ENCODE measurements around the gene CHN1. TPM values are rescaled to one million over a fixed set of nuclear protein-coding genes. Genes with fewer than 3 reads are reported as not detected.

The CHN1 gene
- total RNA-seq, 2 experiments from 2014 or later, result 1.7 to 4.5 TPM

GRCh38 chr2:174888146-174888545 is 117.0 kb downstream of the CHN1 start:
- CTCF ChIA-PET, result interaction anchor here (0.7 to 1.0 kb wide), 2 partner anchors 23 to 190 kb away, joined by 3 to 4 read pairs; no protein-coding TSS in a partner anchor
- H3K4me3 Mint-ChIP-seq, result no peak overlapping the region
- H3K36me3 Mint-ChIP-seq, result peaks cover 4% of the 10 kb centered on the region
- ATAC-seq, result no peak
- no peaks in the 10 kb centered on the region for H3K27me3 Mint-ChIP-seq
- H3K9me3 Mint-ChIP-seq (ENCODE audit: low read depth), result no peaks in the 10 kb centered on the region
- no peak for DNase-seq
- no peak overlapping the region for H3K27ac Mint-ChIP-seq
- H3K4me1 Mint-ChIP-seq, result peaks cover 7% of the 10 kb centered on the region

- Mint-ChIP-seq H3K36me3 (no peaks in the 10 kb centered on the region), H3K27ac (no peak overlapping the region), H3K9me3 (ENCODE audit: low read depth) (no peaks in the 10 kb centered on the region), H3K27me3 (no peaks in the 10 kb centered on the region), H3K4me1 (no peaks in the 10 kb centered on the region), H3K4me3 (no peak overlapping the region)
- CTCF ChIA-PET, result no interaction called here
- no peak for ATAC-seq
- DNase-seq, result no peak
Measured at GRCh38 chr2:174882416-174882815, 122.8 kb downstream of the CHN1 start.

DNA sequence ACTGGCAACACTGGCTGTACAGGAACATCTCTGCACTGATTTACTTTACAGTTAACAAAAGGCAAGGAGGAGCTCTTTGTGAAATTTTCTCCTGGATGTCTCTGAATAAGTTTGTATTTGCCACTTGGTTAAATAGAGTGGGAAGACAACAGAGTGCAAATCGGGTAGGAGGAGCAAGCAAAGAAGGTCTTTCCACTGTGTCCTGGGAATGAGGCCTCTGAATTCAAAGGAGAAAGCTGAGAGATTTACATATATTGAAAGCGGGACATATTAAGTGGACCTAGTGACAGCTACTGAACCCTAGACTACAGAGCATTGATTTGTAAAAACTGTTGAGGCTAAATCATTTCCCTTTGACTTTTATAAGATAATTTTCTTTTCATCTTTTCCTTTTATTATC is 123.5 kb downstream of the CHN1 start:
- CTCF ChIA-PET, result no interaction called here
- H3K9me3 Mint-ChIP-seq (ENCODE audit: low read depth), result no peaks in the 10 kb centered on the region
- no peak overlapping the region for H3K4me3 Mint-ChIP-seq
- ATAC-seq (no peak), DNase-seq (no peak)
- no peak overlapping the region for H3K27ac Mint-ChIP-seq
- H3K36me3 Mint-ChIP-seq, result no peaks in the 10 kb centered on the region
- H3K27me3 Mint-ChIP-seq, result no peaks in the 10 kb centered on the region
- no peaks in the 10 kb centered on the region for H3K4me1 Mint-ChIP-seq

GRCh38 chr2:174878537-174879147 is 126.5 kb downstream of the CHN1 start:
- Mint-ChIP-seq H3K4me1 (no peaks in the 10 kb centered on the region), H3K9me3 (ENCODE audit: low read depth) (no peaks in the 10 kb centered on the region), H3K27ac (no peak overlapping the region), H3K27me3 (no peaks in the 10 kb centered on the region), H3K36me3 (no peaks in the 10 kb centered on the region), H3K4me3 (no peak overlapping the region)
- ATAC-seq (no peak), DNase-seq (no peak)
- CTCF ChIA-PET, result no interaction called here

DNA sequence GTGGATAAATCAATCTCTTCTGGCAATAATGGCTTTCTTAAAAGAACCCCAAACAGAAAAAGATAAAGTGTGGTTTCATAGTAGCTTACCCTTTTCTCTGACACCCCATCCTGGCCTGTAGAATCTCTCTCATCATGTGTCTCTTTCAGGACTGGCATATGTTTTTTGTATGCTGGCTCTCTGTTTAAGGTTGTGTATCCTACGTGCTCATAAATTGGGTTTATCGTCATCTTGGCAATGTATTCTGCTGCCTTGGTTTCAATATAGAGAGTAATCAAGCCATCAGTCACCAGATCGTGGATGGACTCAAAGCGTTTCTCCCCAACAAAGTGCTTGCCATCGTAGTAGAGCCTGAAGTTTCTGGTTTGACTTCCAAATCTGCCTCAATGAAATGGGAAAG is 127.4 kb downstream of the CHN1 start:
- Mint-ChIP-seq H3K4me3 (no peak overlapping the region), H3K4me1 (no peaks in the 10 kb centered on the region), H3K36me3 (no peaks in the 10 kb centered on the region), H3K9me3 (ENCODE audit: low read depth) (no peaks in the 10 kb centered on the region), H3K27me3 (no peaks in the 10 kb centered on the region), H3K27ac (no peak overlapping the region)
- CTCF ChIA-PET, result interaction anchor here (1.4 kb wide), 1 partner anchor 109 kb away, joined by 3 read pairs; no protein-coding TSS in a partner anchor
- DNase-seq, result no peak
- ATAC-seq, result no peak

- ATAC-seq (no peak), DNase-seq (no peak)
- CTCF ChIA-PET, result interaction anchor here (1.4 kb wide), 1 partner anchor 109 kb away, joined by 3 read pairs; no protein-coding TSS in a partner anchor
- no peaks in the 10 kb centered on the region for H3K4me1 Mint-ChIP-seq
- no peaks in the 10 kb centered on the region for H3K36me3 Mint-ChIP-seq
- no peaks in the 10 kb centered on the region for H3K9me3 Mint-ChIP-seq (ENCODE audit: low read depth)
- no peak overlapping the region for H3K27ac Mint-ChIP-seq
- H3K4me3 Mint-ChIP-seq, result no peak overlapping the region
- no peaks in the 10 kb centered on the region for H3K27me3 Mint-ChIP-seq
Measured at GRCh38 chr2:174877301-174877700, 127.9 kb downstream of the CHN1 start.

- DNase-seq (no peak), ATAC-seq (no peak)
- Mint-ChIP-seq H3K4me3 (no peak overlapping the region), H3K4me1 (no peaks in the 10 kb centered on the region), H3K27ac (no peak overlapping the region), H3K36me3 (no peaks in the 10 kb centered on the region), H3K9me3 (ENCODE audit: low read depth) (no peaks in the 10 kb centered on the region), H3K27me3 (no peaks in the 10 kb centered on the region)
- CTCF ChIA-PET, result no interaction called here
Measured at GRCh38 chr2:174874085-174874484, 131.1 kb downstream of the CHN1 start.

DNA sequence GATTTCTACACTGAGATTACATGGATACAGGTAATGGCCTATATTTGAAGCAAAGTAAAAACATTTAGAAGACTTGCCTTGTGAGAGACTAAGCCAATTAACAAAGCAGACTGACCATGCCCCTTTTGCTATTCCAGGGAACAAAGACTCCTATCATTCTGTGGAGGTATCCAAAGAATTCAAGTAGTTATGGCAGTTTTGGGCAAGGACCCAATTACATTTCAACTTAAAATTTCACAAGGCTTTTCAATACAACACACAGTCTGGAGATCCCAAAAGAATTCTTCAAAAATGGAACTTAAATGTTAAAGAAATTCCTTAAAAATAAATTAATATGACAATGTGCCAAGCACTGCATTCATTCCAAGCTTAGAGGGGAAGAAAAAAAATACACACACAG is 131.7 kb downstream of the CHN1 start:
- Mint-ChIP-seq H3K4me3 (no peak overlapping the region), H3K27me3 (no peaks in the 10 kb centered on the region), H3K27ac (no peak overlapping the region), H3K9me3 (ENCODE audit: low read depth) (no peaks in the 10 kb centered on the region), H3K36me3 (no peaks in the 10 kb centered on the region), H3K4me1 (no peaks in the 10 kb centered on the region)
- DNase-seq (no peak), ATAC-seq (no peak)
- CTCF ChIA-PET, result no interaction called here

DNA sequence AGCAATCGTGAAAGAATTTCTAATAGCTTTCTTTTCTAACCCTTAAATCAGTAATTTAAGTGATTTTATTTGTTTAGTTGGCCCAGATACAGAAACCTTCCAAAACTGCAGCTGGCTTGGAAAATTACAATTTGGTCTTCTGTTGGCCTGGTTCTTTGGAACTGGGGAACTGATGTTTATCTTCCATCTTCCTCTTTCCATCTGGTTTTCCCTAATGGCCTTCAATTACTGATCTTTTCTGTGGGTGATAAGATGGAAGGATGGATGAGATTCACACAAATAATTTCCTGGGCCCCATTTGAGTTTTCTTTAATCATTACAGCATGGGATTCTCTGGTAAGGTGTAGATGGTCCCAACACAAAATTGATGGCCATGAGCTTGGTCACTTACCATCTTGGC is 134.4 kb downstream of the CHN1 start:
- no peak for ATAC-seq
- Mint-ChIP-seq H3K9me3 (ENCODE audit: low read depth) (no peaks in the 10 kb centered on the region), H3K27ac (no peak overlapping the region), H3K36me3 (no peaks in the 10 kb centered on the region), H3K4me3 (no peak overlapping the region), H3K4me1 (no peaks in the 10 kb centered on the region), H3K27me3 (peaks cover 2% of the 10 kb centered on the region)
- CTCF ChIA-PET, result no interaction called here
- DNase-seq, result no peak

GRCh38 chr2:174868878-174869277 is 136.3 kb downstream of the CHN1 start:
- DNase-seq (no peak), ATAC-seq (no peak)
- no peaks in the 10 kb centered on the region for H3K36me3 Mint-ChIP-seq
- no peaks in the 10 kb centered on the region for H3K4me1 Mint-ChIP-seq
- no peaks in the 10 kb centered on the region for H3K9me3 Mint-ChIP-seq (ENCODE audit: low read depth)
- CTCF ChIA-PET, result no interaction called here
- peaks cover 4% of the 10 kb centered on the region for H3K27me3 Mint-ChIP-seq
- H3K4me3 Mint-ChIP-seq, result no peak overlapping the region
- no peak overlapping the region for H3K27ac Mint-ChIP-seq

- Mint-ChIP-seq H3K36me3 (no peaks in the 10 kb centered on the region), H3K27me3 (peaks cover 4% of the 10 kb centered on the region), H3K27ac (no peak overlapping the region), H3K4me1 (no peaks in the 10 kb centered on the region), H3K4me3 (no peak overlapping the region), H3K9me3 (ENCODE audit: low read depth) (no peaks in the 10 kb centered on the region)
- DNase-seq (no peak), ATAC-seq (no peak)
- CTCF ChIA-PET, result interaction anchor here (0.8 to 1.0 kb wide), 2 partner anchors 82 to 167 kb away, joined by 3 read pairs; no protein-coding TSS in a partner anchor
Measured at GRCh38 chr2:174866421-174866820, 138.8 kb downstream of the CHN1 start.

DNA sequence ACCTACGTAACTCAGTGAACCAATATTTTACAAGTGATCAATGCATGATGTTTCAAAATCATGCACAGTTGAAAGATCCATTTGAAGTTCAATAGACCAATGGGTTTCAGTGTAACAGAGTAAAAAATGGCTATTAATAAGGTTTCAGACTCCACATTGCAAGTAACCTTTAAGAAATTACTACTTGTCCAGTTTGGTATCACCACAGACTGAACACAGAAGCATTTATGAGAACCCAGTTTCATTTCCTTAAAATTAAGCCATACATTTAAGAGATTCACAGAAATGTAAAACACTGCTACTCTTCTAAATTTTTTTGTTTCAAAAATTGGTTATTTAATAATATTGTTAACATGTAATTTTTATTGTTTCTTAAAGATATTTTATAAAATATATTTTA is 142.0 kb downstream of the CHN1 start:
- Mint-ChIP-seq H3K4me1 (no peaks in the 10 kb centered on the region), H3K27ac (no peak overlapping the region), H3K9me3 (ENCODE audit: low read depth) (no peaks in the 10 kb centered on the region), H3K27me3 (peaks cover 4% of the 10 kb centered on the region), H3K36me3 (no peaks in the 10 kb centered on the region), H3K4me3 (no peak overlapping the region)
- DNase-seq, result no peak
- CTCF ChIA-PET, result no interaction called here
- ATAC-seq, result no peak

- CTCF ChIA-PET, result no interaction called here
- Mint-ChIP-seq H3K4me1 (no peaks in the 10 kb centered on the region), H3K36me3 (no peaks in the 10 kb centered on the region), H3K27ac (no peak overlapping the region), H3K4me3 (no peak overlapping the region), H3K9me3 (ENCODE audit: low read depth) (no peaks in the 10 kb centered on the region), H3K27me3 (no peaks in the 10 kb centered on the region)
- DNase-seq (no peak), ATAC-seq (no peak)
Measured at GRCh38 chr2:174859563-174860169, 145.5 kb downstream of the CHN1 start.

DNA sequence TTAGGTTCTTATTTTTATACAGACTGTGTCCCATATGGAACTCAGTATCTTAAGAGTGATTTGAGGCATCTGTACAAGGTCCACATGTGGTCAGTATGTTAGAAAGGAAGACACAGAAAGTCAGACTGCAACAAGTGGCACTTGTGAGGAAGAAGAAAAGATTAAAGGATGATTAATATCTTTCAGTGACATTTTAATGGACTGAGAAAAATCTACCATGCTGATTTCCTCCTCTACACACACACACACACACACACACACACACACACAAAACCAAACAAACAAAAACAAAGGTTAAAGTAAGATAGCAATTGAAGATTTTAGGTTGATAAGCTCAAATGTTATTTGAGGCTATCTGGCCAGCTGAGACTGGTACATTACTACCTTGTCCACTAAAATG is 146.4 kb downstream of the CHN1 start:
- no peak for ATAC-seq
- no peak overlapping the region for H3K27ac Mint-ChIP-seq
- H3K4me1 Mint-ChIP-seq, result no peaks in the 10 kb centered on the region
- CTCF ChIA-PET, result no interaction called here
- H3K4me3 Mint-ChIP-seq, result no peak overlapping the region
- H3K27me3 Mint-ChIP-seq, result no peaks in the 10 kb centered on the region
- DNase-seq, result no peak
- no peaks in the 10 kb centered on the region for H3K9me3 Mint-ChIP-seq (ENCODE audit: low read depth)
- no peaks in the 10 kb centered on the region for H3K36me3 Mint-ChIP-seq

All from activated CD8-positive, alpha-beta memory T cell treated with anti-CD3 and anti-CD28 coated beads, Interleukin-2, amount 10 ng/mL, durations not matched to agents 7 days and 5 days (primary cell).